Stimulated activated CD4-positive, alpha-beta T cell treated with anti-CD3 and anti-CD28 coated beads, Interleukin-2, amount 100 ng/mL, for 48 hours (primary cell): ENCODE data around the gene NCAPD3.
"Not testable (repeated sequence)": the region's sequence is repeated elsewhere in the genome, so short reads cannot be mapped to it uniquely, and the experiment has no call there.

ENCODE experiments used
- DNase-seq, 2 donors: peaks; one replicate each; pipeline ENCODE4 v3.0.0-alpha.2; 2020

Gene NCAPD3, protein sequence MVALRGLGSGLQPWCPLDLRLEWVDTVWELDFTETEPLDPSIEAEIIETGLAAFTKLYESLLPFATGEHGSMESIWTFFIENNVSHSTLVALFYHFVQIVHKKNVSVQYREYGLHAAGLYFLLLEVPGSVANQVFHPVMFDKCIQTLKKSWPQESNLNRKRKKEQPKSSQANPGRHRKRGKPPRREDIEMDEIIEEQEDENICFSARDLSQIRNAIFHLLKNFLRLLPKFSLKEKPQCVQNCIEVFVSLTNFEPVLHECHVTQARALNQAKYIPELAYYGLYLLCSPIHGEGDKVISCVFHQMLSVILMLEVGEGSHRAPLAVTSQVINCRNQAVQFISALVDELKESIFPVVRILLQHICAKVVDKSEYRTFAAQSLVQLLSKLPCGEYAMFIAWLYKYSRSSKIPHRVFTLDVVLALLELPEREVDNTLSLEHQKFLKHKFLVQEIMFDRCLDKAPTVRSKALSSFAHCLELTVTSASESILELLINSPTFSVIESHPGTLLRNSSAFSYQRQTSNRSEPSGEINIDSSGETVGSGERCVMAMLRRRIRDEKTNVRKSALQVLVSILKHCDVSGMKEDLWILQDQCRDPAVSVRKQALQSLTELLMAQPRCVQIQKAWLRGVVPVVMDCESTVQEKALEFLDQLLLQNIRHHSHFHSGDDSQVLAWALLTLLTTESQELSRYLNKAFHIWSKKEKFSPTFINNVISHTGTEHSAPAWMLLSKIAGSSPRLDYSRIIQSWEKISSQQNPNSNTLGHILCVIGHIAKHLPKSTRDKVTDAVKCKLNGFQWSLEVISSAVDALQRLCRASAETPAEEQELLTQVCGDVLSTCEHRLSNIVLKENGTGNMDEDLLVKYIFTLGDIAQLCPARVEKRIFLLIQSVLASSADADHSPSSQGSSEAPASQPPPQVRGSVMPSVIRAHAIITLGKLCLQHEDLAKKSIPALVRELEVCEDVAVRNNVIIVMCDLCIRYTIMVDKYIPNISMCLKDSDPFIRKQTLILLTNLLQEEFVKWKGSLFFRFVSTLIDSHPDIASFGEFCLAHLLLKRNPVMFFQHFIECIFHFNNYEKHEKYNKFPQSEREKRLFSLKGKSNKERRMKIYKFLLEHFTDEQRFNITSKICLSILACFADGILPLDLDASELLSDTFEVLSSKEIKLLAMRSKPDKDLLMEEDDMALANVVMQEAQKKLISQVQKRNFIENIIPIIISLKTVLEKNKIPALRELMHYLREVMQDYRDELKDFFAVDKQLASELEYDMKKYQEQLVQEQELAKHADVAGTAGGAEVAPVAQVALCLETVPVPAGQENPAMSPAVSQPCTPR (N-terminal part only)

GRCh38 chr11:134223836-134224709 is at the start of gene NCAPD3, which contains the start of gene VPS26B:
Gene NCAPD3 (minus strand): TSS chr11:134223967. CDS start chr11:134223926, 41 bp downstream.
Gene VPS26B (plus strand): TSS chr11:134224671. CDS start chr11:134225123, 452 bp downstream.
- DNase-seq = peak; percentile 92 to 93

- DNase-seq = no peak
These were observed 49.5 kb upstream of the NCAPD3 start for GRCh38 chr11:134273317-134273712.

GRCh38 chr11:134272381-134273316 is 48.9 kb upstream of the NCAPD3 start:
- DNase-seq = no peak

- DNase-seq = no peak
These were observed 48.2 kb upstream of the NCAPD3 start for GRCh38 chr11:134271978-134272377.

- no peak for DNase-seq
These were observed 46.5 kb upstream of the NCAPD3 start for GRCh38 chr11:134270250-134270714.

DNA sequence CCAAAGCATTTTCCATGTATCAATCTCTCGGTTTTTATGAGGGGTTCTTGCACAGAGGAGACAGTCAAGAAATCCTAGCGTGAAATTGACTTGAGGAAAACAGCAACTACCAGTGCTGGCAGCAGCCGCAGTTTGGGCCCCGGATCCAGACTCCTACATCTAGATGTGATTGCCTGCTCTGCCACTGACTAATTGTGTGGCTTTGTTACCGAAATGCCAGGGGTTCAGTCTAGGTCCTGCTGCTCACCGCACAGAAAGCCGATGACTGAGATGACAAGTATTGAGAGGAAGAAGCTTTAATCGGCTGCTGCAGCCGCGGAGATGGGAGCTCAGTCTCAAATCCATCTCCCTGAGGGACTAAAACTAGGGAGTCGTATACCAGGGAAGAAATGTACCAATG is 44.2 kb upstream of the NCAPD3 start:
- DNase-seq = no peak

DNA sequence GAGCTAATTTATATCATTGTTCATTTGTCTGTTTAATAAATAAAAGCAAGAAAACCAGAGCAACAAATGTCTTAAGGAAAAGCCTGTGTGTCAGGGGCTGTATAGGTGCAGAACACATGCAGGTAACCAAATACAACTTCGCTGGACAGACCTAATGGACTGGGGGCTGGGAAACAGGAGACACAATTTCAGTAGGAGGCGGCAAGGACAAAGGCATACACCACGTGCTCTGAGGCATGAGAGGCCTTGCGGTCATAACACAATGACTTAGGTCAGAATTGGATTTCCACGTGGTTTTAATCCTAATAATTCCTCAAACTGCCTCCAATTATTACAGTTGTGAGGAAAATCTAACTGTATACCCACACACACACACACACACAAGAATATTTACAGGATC is 43.7 kb upstream of the NCAPD3 start:
- no peak for DNase-seq

DNA sequence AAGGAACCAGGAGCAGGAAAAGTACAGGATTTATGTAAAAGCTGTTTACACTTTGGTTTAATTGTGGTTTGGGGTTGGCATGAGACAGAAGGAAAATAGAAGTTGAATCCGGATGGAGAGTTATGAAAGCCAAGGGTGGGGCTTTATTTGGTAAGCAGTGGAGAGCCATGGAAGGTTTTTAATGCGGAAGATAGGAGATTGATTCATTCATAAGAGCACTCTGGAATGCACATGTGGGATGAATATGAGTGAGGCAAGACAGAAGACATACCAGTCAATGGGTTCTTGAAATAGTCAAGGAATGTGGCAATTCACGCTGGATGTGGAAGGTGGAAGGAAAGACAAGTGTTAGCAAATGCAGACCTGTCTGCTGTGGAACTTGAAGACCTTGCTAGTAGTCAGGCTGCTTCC is 43.1 kb upstream of the NCAPD3 start:
- no peak for DNase-seq

DNA sequence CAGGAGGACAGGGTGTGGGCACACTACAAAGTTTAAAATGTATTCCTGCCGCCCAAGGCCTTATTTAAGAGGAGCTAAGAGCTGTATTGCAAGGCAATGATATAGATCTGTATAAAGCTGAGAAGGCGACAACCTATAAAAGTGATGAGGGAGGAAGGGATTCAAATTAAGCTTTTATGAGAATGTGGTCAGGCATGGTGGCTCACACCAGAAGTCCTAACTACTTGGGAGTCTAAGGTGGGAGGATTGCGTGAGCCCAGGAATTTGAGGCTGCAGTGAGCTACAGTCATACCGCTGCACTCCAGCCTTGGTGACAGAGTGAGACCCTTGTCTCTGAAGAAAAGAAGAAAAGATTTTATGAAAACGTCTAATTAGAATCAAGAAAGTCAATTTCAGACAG is 42.7 kb upstream of the NCAPD3 start:
- no peak for DNase-seq

- DNase-seq = no peak
These were observed 41.4 kb upstream of the NCAPD3 start for GRCh38 chr11:134264966-134265764.

GRCh38 chr11:134261626-134262488 is 38.1 kb upstream of the NCAPD3 start:
- no peak for DNase-seq

DNA sequence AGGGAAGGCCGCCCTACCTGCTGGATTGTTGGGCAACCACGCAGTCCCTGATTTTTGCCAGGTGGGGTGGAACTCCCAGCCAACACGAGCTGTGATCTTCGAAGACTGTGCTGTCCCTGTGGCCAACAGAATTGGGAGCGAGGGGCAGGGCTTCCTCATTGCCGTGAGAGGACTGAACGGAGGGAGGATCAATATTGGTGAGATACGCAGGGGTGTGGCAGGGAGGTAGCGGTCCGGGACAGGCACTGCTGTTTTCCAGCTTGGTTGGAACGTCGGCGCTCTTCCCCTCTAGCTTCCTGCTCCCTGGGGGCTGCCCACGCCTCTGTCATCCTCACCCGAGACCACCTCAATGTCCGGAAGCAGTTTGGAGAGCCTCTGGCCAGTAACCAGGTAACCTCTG is 37.2 kb upstream of the NCAPD3 start:
- DNase-seq = no peak

GRCh38 chr11:134260503-134260902 is 36.7 kb upstream of the NCAPD3 start:
- no peak for DNase-seq

DNA sequence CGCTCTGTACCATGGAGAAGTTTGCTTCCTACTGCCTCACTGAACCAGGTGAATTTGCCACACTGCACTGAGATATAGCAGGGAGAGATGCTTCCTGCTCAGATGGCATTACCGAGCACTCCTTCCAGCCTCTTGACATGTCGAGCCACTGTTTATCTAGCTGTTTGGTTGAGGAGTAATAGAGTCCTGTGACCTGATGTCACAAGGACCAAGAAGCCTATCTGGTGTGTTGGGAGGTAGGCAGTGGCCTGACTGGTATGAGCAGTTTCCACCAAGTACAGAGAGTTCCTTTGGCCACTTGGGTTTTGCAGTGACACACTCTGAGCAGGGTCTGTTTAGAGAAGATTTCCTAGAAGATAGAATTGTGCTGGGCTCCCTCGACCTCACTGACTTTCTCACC is 34.8 kb upstream of the NCAPD3 start:
- no peak for DNase-seq

DNA sequence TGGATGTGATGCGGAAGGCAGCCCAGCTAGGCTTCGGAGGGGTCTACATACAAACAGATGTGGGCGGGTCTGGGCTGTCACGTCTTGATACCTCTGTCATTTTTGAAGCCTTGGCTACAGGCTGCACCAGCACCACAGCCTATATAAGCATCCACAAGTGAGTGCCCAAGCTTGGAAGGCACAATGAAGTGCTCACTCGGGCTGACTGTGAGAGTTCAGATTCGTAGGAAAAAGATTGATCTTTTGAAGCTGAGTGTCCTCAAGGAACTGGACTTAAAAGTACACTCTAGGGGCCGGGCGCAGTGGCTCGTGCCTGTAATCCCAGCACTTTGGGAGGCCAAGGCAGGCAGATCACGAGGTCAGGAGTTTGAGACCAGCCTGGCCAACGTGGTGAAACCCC is 33.3 kb upstream of the NCAPD3 start:
- DNase-seq = no peak

GRCh38 chr11:134255184-134255561 is 31.4 kb upstream of the NCAPD3 start:
- not testable (repeated sequence) for DNase-seq

DNA sequence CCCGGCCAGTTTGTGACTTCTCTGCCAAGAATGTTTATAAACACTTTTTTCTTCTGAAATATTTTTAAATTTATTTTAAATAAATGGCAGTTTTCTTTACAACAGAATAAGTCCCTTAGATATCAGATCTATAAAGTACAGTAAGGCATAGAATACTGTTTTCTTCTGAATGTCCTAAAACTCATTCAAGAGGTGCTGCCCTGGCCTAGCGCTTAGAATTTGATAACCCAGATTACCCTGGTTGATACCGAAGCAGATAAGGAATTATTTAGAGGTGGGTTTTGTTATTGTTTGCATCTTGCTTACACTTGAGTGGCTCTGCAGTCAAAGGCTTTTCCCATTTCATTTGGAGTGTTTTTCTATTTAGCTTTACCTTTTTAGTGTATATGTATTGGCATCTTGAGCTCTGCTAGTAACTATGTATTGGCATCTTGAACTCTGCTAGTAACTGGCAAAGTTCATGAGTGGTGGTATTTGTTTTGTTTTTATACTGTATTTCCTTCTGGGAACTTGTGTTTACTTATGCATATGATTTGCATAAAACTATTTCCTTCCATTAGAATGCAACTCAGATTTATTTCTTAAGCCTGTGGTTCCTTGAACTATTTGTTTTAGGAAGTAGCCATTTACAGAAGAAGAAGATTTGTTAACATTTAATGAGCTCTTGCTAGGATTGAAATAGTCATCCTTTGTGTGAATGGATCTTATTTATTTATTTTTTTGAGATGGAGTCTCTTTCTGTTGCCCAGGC is 30.8 kb upstream of the NCAPD3 start:
- DNase-seq = no peak
